HG02943 (cell line): ENCODE measurements around the gene TMBIM6.

Source experiments
- ATAC-seq: cut with Tn5 transposase; IDR thresholded peaks from one replicate; pipeline ENCODE4 v1.9.1; 2021; ENCODE audit warnings: mild to moderate bottlenecking, low read depth, moderate library complexity; ENCODE audit not compliant: unreplicated experiment

The TMBIM6 gene

GRCh38 chr12:49813131-49813530 lies 71.8 kb downstream of the TMBIM6 start:
- ATAC-seq, result no peak
